ENCODE data around the gene TYROBP.

Gene TYROBP

GRCh38 chr19:35862528-35862927 is 45.6 kb downstream of the TYROBP start:
- POLR2A ChIA-PET, result no interaction called here
- no peak for TF ChIP-seq FOXK2 (IDR thresholded peaks at IDR 0.05)
- TF ChIP-seq HDGF (IDR thresholded peaks at IDR 0.05; ENCODE audit: borderline replicate concordance), result no peak
- TF ChIP-seq L3MBTL2 (conservative IDR thresholded peaks at IDR 0.05), result no peak
- TF ChIP-seq CTBP1 (IDR thresholded peaks at IDR 0.05; ENCODE audit: borderline replicate concordance), result no peak
- TF ChIP-seq TARDBP (IDR thresholded peaks at IDR 0.05), result no peak
- TF ChIP-seq NFRKB (IDR thresholded peaks at IDR 0.05), result no peak
- TF ChIP-seq SP1 (IDR thresholded peaks at IDR 0.05), result no peak
- no peak for TF ChIP-seq SUZ12 (IDR thresholded peaks at IDR 0.05)
- no peak for TF ChIP-seq LEF1 (IDR thresholded peaks at IDR 0.05; ENCODE audit: borderline replicate concordance)
- no peak for TF ChIP-seq FOXM1 (IDR thresholded peaks at IDR 0.05; ENCODE audit: borderline replicate concordance)
- no peak for TF ChIP-seq PKNOX1 (IDR thresholded peaks at IDR 0.05)
- TF ChIP-seq ELF4 (IDR thresholded peaks at IDR 0.05), result no peak
- no peak for TF ChIP-seq FOXA1 (IDR thresholded peaks at IDR 0.05)
- no peak for TF ChIP-seq BHLHE40 (IDR thresholded peaks at IDR 0.05; ENCODE audit: borderline replicate concordance)
- TF ChIP-seq ZNF384 (IDR thresholded peaks at IDR 0.05), result no peak
- no peak for TF ChIP-seq ARNT (IDR thresholded peaks at IDR 0.05)
- DNase-seq (ENCODE audit: extremely low spot score), result no peak
- CTCF ChIA-PET, result no interaction called here

- TF ChIP-seq SUZ12 (IDR thresholded peaks at IDR 0.05), result no peak
- CTCF ChIA-PET, result no interaction called here
- no peak for DNase-seq (ENCODE audit: extremely low spot score)
- POLR2A ChIA-PET, result no interaction called here
Measured at GRCh38 chr19:35861640-35862160, 46.4 kb downstream of the TYROBP start.

GRCh38 chr19:35860818-35861639 is 47.1 kb downstream of the TYROBP start:
- ChIA-PET POLR2A (no interaction called here), CTCF (no interaction called here)
- DNase-seq (ENCODE audit: extremely low spot score), result no peak
- no peak for TF ChIP-seq TARDBP (IDR thresholded peaks at IDR 0.05)
- no peak for TF ChIP-seq LEF1 (IDR thresholded peaks at IDR 0.05; ENCODE audit: borderline replicate concordance)
- TF ChIP-seq FOXA1 (IDR thresholded peaks at IDR 0.05), result no peak
- TF ChIP-seq CTBP1 (IDR thresholded peaks at IDR 0.05; ENCODE audit: borderline replicate concordance), result no peak

GRCh38 chr19:35860436-35860817 is 47.7 kb downstream of the TYROBP start:
- no peak for DNase-seq (ENCODE audit: extremely low spot score)
- CTCF ChIA-PET, result no interaction called here
- POLR2A ChIA-PET, result no interaction called here
- TF ChIP-seq FOXK2 (IDR thresholded peaks at IDR 0.05), result no peak
- no peak for TF ChIP-seq SUZ12 (IDR thresholded peaks at IDR 0.05)
- TF ChIP-seq FOXA1 (IDR thresholded peaks at IDR 0.05), result no peak
- TF ChIP-seq NFRKB (IDR thresholded peaks at IDR 0.05), result no peak
- no peak for TF ChIP-seq CTBP1 (IDR thresholded peaks at IDR 0.05; ENCODE audit: borderline replicate concordance)
- TF ChIP-seq BHLHE40 (IDR thresholded peaks at IDR 0.05; ENCODE audit: borderline replicate concordance), result no peak
- no peak for TF ChIP-seq HDGF (IDR thresholded peaks at IDR 0.05; ENCODE audit: borderline replicate concordance)
- TF ChIP-seq ELF4 (IDR thresholded peaks at IDR 0.05), result no peak
- no peak for TF ChIP-seq FOXM1 (IDR thresholded peaks at IDR 0.05; ENCODE audit: borderline replicate concordance)
- no peak for TF ChIP-seq ZNF384 (IDR thresholded peaks at IDR 0.05)
- TF ChIP-seq LEF1 (IDR thresholded peaks at IDR 0.05; ENCODE audit: borderline replicate concordance), result no peak
- no peak for TF ChIP-seq PKNOX1 (IDR thresholded peaks at IDR 0.05)
- TF ChIP-seq L3MBTL2 (conservative IDR thresholded peaks at IDR 0.05), result no peak
- TF ChIP-seq ARNT (IDR thresholded peaks at IDR 0.05), result no peak
- TF ChIP-seq SP1 (IDR thresholded peaks at IDR 0.05), result no peak
- no peak for TF ChIP-seq TARDBP (IDR thresholded peaks at IDR 0.05)

- ChIA-PET CTCF (no interaction called here), POLR2A (no interaction called here)
- DNase-seq (ENCODE audit: extremely low spot score), result no peak
- TF ChIP-seq FOXM1 (IDR thresholded peaks at IDR 0.05; ENCODE audit: borderline replicate concordance) (no peak), ARNT (IDR thresholded peaks at IDR 0.05) (no peak), LEF1 (IDR thresholded peaks at IDR 0.05; ENCODE audit: borderline replicate concordance) (no peak), FOXA1 (IDR thresholded peaks at IDR 0.05) (no peak), L3MBTL2 (conservative IDR thresholded peaks at IDR 0.05) (no peak), ELF4 (IDR thresholded peaks at IDR 0.05) (no peak), BHLHE40 (IDR thresholded peaks at IDR 0.05; ENCODE audit: borderline replicate concordance) (no peak), PKNOX1 (IDR thresholded peaks at IDR 0.05) (no peak), SUZ12 (IDR thresholded peaks at IDR 0.05) (no peak), CTBP1 (IDR thresholded peaks at IDR 0.05; ENCODE audit: borderline replicate concordance) (no peak), FOXK2 (IDR thresholded peaks at IDR 0.05) (no peak), ZNF384 (IDR thresholded peaks at IDR 0.05) (no peak), TARDBP (IDR thresholded peaks at IDR 0.05) (no peak), NFRKB (IDR thresholded peaks at IDR 0.05) (no peak), HDGF (IDR thresholded peaks at IDR 0.05; ENCODE audit: borderline replicate concordance) (no peak), SP1 (IDR thresholded peaks at IDR 0.05) (no peak)
Measured at GRCh38 chr19:35859414-35859813, 48.7 kb downstream of the TYROBP start.

- ChIA-PET CTCF (no interaction called here), POLR2A (no interaction called here)
- no peak for DNase-seq (ENCODE audit: extremely low spot score)
- TF ChIP-seq NFRKB (IDR thresholded peaks at IDR 0.05), result no peak
- TF ChIP-seq ARNT (IDR thresholded peaks at IDR 0.05), result no peak
- TF ChIP-seq LEF1 (IDR thresholded peaks at IDR 0.05; ENCODE audit: borderline replicate concordance), result no peak
- no peak for TF ChIP-seq CTBP1 (IDR thresholded peaks at IDR 0.05; ENCODE audit: borderline replicate concordance)
- TF ChIP-seq SUZ12 (IDR thresholded peaks at IDR 0.05), result no peak
Measured at GRCh38 chr19:35858311-35858710, 49.8 kb downstream of the TYROBP start.
